ENCODE data around the gene ZIC2. TPM values are rescaled to one million over a fixed set of nuclear protein-coding genes. Genes with fewer than 3 reads are reported as not detected.
A peak's percentile ranks its signal among the peaks of the same experiment; 100 is the strongest.

The ZIC2 gene
- total RNA-seq, 2 donors from 2014 or later, result 0.10 TPM; not detected in 1

GRCh38 chr13:99958406-99959126 is 23.0 kb upstream of the ZIC2 start:
- DNase-seq (ENCODE audit: low spot score), result peak; percentile 67
- intact Hi-C loops (cut with DNase I), result no loop called here

- intact Hi-C loops (cut with DNase I), result no loop called here
These were observed 22.5 kb upstream of the ZIC2 start for GRCh38 chr13:99959127-99959539.

GRCh38 chr13:99959540-99960230 is 21.9 kb upstream of the ZIC2 start:
- DNase-seq (ENCODE audit: low spot score), result peak; percentile 66
- intact Hi-C loops (cut with DNase I), result no loop called here

More at GRCh38 chr13:99959127-99959539, 22.5 kb upstream of the ZIC2 start:
- no peak for DNase-seq (ENCODE audit: low spot score)

- intact Hi-C loops (cut with DNase I), result no loop called here
- DNase-seq (ENCODE audit: low spot score), result peak; percentile 67
These were observed 20.8 kb upstream of the ZIC2 start for GRCh38 chr13:99960663-99961311.

- intact Hi-C loops (cut with DNase I), result no loop called here
- DNase-seq (ENCODE audit: low spot score), result no peak
These were observed 19.9 kb upstream of the ZIC2 start for GRCh38 chr13:99961636-99962035.

- intact Hi-C loops (cut with DNase I), result no loop called here
- DNase-seq (ENCODE audit: low spot score), result no peak
These were observed 19.3 kb upstream of the ZIC2 start for GRCh38 chr13:99962242-99962641.

- no peak for DNase-seq (ENCODE audit: low spot score)
- intact Hi-C loops (cut with DNase I), result no loop called here
These were observed 17.7 kb upstream of the ZIC2 start for GRCh38 chr13:99963816-99964339.

- no peak for DNase-seq (ENCODE audit: low spot score)
- intact Hi-C loops (cut with DNase I), result no loop called here
These were observed 16.1 kb upstream of the ZIC2 start for GRCh38 chr13:99965329-99966000.

- intact Hi-C loops (cut with DNase I), result no loop called here
- no peak for DNase-seq (ENCODE audit: low spot score)
These were observed 15.3 kb upstream of the ZIC2 start for GRCh38 chr13:99966064-99966805.

GRCh38 chr13:99967498-99967868 is 14.1 kb upstream of the ZIC2 start:
- no peak for DNase-seq (ENCODE audit: low spot score)
- intact Hi-C loops (cut with DNase I), result no loop called here

- no peak for DNase-seq (ENCODE audit: low spot score)
- intact Hi-C loops (cut with DNase I), result no loop called here
These were observed 13.6 kb upstream of the ZIC2 start for GRCh38 chr13:99967869-99968520.

GRCh38 chr13:99968521-99969452 is 12.8 kb upstream of the ZIC2 start:
- intact Hi-C loops (cut with DNase I), result no loop called here
- DNase-seq (ENCODE audit: low spot score), result no peak

- intact Hi-C loops (cut with DNase I), result no loop called here
These were observed 12.1 kb upstream of the ZIC2 start for GRCh38 chr13:99969453-99969918.

GRCh38 chr13:99969919-99970650 is 11.5 kb upstream of the ZIC2 start:
- intact Hi-C loops (cut with DNase I), result no loop called here
- no peak for DNase-seq (ENCODE audit: low spot score)

More at GRCh38 chr13:99969453-99969918, 12.1 kb upstream of the ZIC2 start:
- no peak for DNase-seq (ENCODE audit: low spot score)

GRCh38 chr13:99970651-99971575 is 10.7 kb upstream of the ZIC2 start:
- no peak for DNase-seq (ENCODE audit: low spot score)
- intact Hi-C loops (cut with DNase I), result no loop called here
